ENCODE results near the gene GTF3C5. TPM values are rescaled to one million over a fixed set of nuclear protein-coding genes. Genes with fewer than 3 reads are reported as not detected.

Gene GTF3C5
- total RNA-seq, 2 experiments from 2014 or later, result 91.6 to 97.0 TPM

DNA sequence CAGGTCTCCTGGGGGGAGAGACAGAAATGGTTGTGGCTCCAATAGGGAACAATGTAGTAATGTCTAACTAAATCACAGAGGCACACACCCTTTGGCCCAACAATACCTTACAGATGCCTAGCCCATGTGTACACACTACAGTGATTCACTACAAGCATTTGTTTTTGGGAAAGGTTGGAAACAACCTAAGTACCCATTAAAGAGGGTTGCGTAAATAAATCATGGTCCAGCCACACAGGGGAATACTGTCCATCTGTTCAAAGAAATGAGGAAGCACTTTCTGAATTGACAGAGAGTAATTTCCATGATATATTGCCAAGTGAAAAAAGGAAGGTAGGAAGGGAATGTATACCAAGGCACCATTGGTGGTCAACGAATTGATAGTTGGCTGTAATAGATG, 22.0 kb upstream of the GTF3C5 start:
- H2AFZ ChIP-seq (ENCODE audit: low read length), result no peak overlapping the region
- no peaks in the 10 kb centered on the region for H3K79me2 ChIP-seq (ENCODE audit: insufficient read depth, low read depth, low read length)
- BruUV-seq (replicated peaks), result no TSS peak
- ChIA-PET CTCF (ENCODE audit: unreplicated experiment) (no interaction called here), POLR2A (no interaction called here)
- no peak overlapping the region for H3K27ac ChIP-seq (ENCODE audit: low read depth, low read length, poor library complexity, severe bottlenecking)
- no peak overlapping the region for H3K4me3 ChIP-seq (ENCODE audit: low read depth, low read length, poor library complexity, severe bottlenecking)
- no peak for DNase-seq (ENCODE audit: low spot score)
- H3K9me3 ChIP-seq (ENCODE audit: low read length), result no peaks in the 10 kb centered on the region
- no peaks in the 10 kb centered on the region for H3K36me3 ChIP-seq (ENCODE audit: insufficient read depth, low read length)
- H3K4me2 ChIP-seq (ENCODE audit: low read length), result no peak overlapping the region
- intact Hi-C loops (cut with micrococcal nuclease; ENCODE audit: unreplicated experiment), result no loop called here
- no peaks in the 10 kb centered on the region for H3K4me1 ChIP-seq (ENCODE audit: insufficient read depth, low read length, poor library complexity, severe bottlenecking)
- no peaks in the 10 kb centered on the region for H4K20me1 ChIP-seq (ENCODE audit: insufficient read depth, low read length)
- no peak for TF ChIP-seq EZH2phosphoT487 (IDR thresholded peaks at IDR 0.05; ENCODE audit: borderline replicate concordance, low read depth, low read length)
- TF ChIP-seq, protein P1, sequence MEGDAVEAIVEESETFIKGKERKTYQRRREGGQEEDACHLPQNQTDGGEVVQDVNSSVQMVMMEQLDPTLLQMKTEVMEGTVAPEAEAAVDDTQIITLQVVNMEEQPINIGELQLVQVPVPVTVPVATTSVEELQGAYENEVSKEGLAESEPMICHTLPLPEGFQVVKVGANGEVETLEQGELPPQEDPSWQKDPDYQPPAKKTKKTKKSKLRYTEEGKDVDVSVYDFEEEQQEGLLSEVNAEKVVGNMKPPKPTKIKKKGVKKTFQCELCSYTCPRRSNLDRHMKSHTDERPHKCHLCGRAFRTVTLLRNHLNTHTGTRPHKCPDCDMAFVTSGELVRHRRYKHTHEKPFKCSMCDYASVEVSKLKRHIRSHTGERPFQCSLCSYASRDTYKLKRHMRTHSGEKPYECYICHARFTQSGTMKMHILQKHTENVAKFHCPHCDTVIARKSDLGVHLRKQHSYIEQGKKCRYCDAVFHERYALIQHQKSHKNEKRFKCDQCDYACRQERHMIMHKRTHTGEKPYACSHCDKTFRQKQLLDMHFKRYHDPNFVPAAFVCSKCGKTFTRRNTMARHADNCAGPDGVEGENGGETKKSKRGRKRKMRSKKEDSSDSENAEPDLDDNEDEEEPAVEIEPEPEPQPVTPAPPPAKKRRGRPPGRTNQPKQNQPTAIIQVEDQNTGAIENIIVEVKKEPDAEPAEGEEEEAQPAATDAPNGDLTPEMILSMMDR (conservative IDR thresholded peaks at IDR 0.05; ENCODE audit: low read length), result no peak
- H3K9me2 ChIP-seq (ENCODE audit: insufficient read depth, low read length), result no peaks in the 10 kb centered on the region

DNA sequence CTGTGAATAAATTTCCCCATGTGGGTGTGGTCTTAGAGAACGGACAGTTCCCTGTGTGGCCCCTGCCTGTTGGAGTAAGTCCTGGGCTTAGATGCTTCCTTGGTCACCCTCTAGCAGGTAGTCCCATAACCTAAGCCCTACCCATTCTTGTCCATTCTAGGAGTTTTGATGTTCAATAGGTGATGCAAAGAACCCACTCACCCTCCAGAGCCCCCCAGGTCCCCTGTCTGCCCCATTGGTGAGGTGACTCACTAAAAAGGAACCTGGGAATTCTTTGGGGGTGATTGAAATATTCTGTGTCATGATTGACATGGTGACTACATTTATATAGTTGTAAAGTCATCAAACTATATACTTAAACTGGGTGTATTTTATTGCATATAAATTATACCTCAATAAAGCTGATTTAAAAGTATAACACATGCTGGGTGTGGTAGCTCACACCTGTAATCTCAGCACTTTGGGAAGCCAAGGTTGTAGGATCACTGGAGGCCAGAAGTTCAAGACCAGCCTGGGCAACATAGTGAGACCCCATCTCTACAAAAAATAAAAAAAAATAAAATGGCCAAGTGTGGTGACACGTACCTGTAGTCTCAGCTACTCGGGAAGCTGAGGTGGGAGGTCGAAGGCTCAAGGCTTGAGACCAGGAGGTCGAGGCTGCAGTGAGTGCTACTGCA, 20.8 kb upstream of the GTF3C5 start:
- DNase-seq (ENCODE audit: low spot score), result no peak
- Histone ChIP-seq H4K20me1 (ENCODE audit: insufficient read depth, low read length) (no peaks in the 10 kb centered on the region), H3K27ac (ENCODE audit: low read depth, low read length, poor library complexity, severe bottlenecking) (no peak overlapping the region), H3K9me3 (ENCODE audit: low read length) (no peaks in the 10 kb centered on the region), H3K4me2 (ENCODE audit: low read length) (no peak overlapping the region), H3K4me1 (ENCODE audit: insufficient read depth, low read length, poor library complexity, severe bottlenecking) (no peaks in the 10 kb centered on the region), H3K36me3 (ENCODE audit: insufficient read depth, low read length) (no peaks in the 10 kb centered on the region), H3K79me2 (ENCODE audit: insufficient read depth, low read depth, low read length) (no peaks in the 10 kb centered on the region), H3K9me2 (ENCODE audit: insufficient read depth, low read length) (no peaks in the 10 kb centered on the region), H2AFZ (ENCODE audit: low read length) (no peak overlapping the region), H3K4me3 (ENCODE audit: low read depth, low read length, poor library complexity, severe bottlenecking) (no peak overlapping the region)
- POLR2A ChIA-PET, result no interaction called here
- CTCF ChIA-PET (ENCODE audit: unreplicated experiment), result no interaction called here
- no peak for TF ChIP-seq EZH2phosphoT487 (IDR thresholded peaks at IDR 0.05; ENCODE audit: borderline replicate concordance, low read depth, low read length)
- TF ChIP-seq, protein P1 (conservative IDR thresholded peaks at IDR 0.05; ENCODE audit: low read length), result no peak
- intact Hi-C loops (cut with micrococcal nuclease; ENCODE audit: unreplicated experiment), result no loop called here
- no TSS peak for BruUV-seq (replicated peaks)

- no peak overlapping the region for H3K4me3 ChIP-seq (ENCODE audit: low read depth, low read length, poor library complexity, severe bottlenecking)
- H2AFZ ChIP-seq (ENCODE audit: low read length), result no peak overlapping the region
- POLR2A ChIA-PET, result no interaction called here
- no peak overlapping the region for H3K4me2 ChIP-seq (ENCODE audit: low read length)
- intact Hi-C loops (cut with micrococcal nuclease; ENCODE audit: unreplicated experiment), result no loop called here
- no peaks in the 10 kb centered on the region for H3K9me2 ChIP-seq (ENCODE audit: insufficient read depth, low read length)
- TF ChIP-seq, protein P1 (conservative IDR thresholded peaks at IDR 0.05; ENCODE audit: low read length), result no peak
- no peak for TF ChIP-seq EZH2phosphoT487 (IDR thresholded peaks at IDR 0.05; ENCODE audit: borderline replicate concordance, low read depth, low read length)
- H3K9me3 ChIP-seq (ENCODE audit: low read length), result no peaks in the 10 kb centered on the region
- BruUV-seq (replicated peaks), result no TSS peak
- no peak for DNase-seq (ENCODE audit: low spot score)
- H3K36me3 ChIP-seq (ENCODE audit: insufficient read depth, low read length), result no peaks in the 10 kb centered on the region
- no peaks in the 10 kb centered on the region for H3K4me1 ChIP-seq (ENCODE audit: insufficient read depth, low read length, poor library complexity, severe bottlenecking)
- CTCF ChIA-PET (ENCODE audit: unreplicated experiment), result no interaction called here
- H3K27ac ChIP-seq (ENCODE audit: low read depth, low read length, poor library complexity, severe bottlenecking), result no peak overlapping the region
- no peaks in the 10 kb centered on the region for H3K79me2 ChIP-seq (ENCODE audit: insufficient read depth, low read depth, low read length)
- no peaks in the 10 kb centered on the region for H4K20me1 ChIP-seq (ENCODE audit: insufficient read depth, low read length)
Measured at GRCh38 chr9:133014696-133015095, 16.1 kb upstream of the GTF3C5 start.

Data from OCI-LY7 (cell line).